GM20000 (cell line): ENCODE measurements around the gene CDH13.
A peak's percentile ranks its signal among the peaks of the same experiment; 100 is the strongest.

ENCODE experiments used
- DNase-seq: peaks from one replicate; pipeline ENCODE4 v3.0.0; 2012; ENCODE audit warnings: low spot score
- CTCF ChIP-seq: IDR thresholded peaks from 2 replicates; pipeline ENCODE4 v1.5.1; 2012; ENCODE audit warnings: mild to moderate bottlenecking, control low read depth; ENCODE audit errors: extremely low read depth, missing control alignments

Gene CDH13

GRCh38 chr16:83581082-83581481 is 954.3 kb downstream of the CDH13 start:
- TF ChIP-seq CTCF: no peak
- peak; percentile 12 for DNase-seq

- no peak for DNase-seq
- no peak for TF ChIP-seq CTCF
These were observed 955.4 kb downstream of the CDH13 start for GRCh38 chr16:83581994-83582747.

- DNase-seq: no peak
- TF ChIP-seq CTCF: no peak
These were observed 959.3 kb downstream of the CDH13 start for GRCh38 chr16:83586036-83586435.

GRCh38 chr16:83586461-83587200 is 959.9 kb downstream of the CDH13 start:
- no peak for TF ChIP-seq CTCF
- DNase-seq: no peak

- DNase-seq: no peak
- TF ChIP-seq CTCF: no peak
These were observed 960.4 kb downstream of the CDH13 start for GRCh38 chr16:83587201-83587600.

GRCh38 chr16:83588070-83588469 is 961.3 kb downstream of the CDH13 start:
- DNase-seq: no peak
- no peak for TF ChIP-seq CTCF

GRCh38 chr16:83589576-83589975 is 962.8 kb downstream of the CDH13 start:
- no peak for TF ChIP-seq CTCF
- DNase-seq: no peak
